PFSK-1 (cell line): ENCODE results near the gene SLC16A8.

Experiments
- FOXP2 ChIP-seq: optimal IDR thresholded peaks from 2 replicates; pipeline ENCODE3; 2011; ENCODE audit warnings: borderline replicate concordance, control low read depth, inconsistent platforms; ENCODE audit not compliant: insufficient read depth; ENCODE audit errors: extremely low read length, extremely low read depth
- POLR2AphosphoS5 ChIP-seq: IDR thresholded peaks from 2 replicates; pipeline ENCODE4 v1.6.1; 2012; ENCODE audit warnings: low read depth, mild to moderate bottlenecking, control low read depth, low read length, moderate library complexity
- REST ChIP-seq, 2 experiments: IDR thresholded peaks; 2 replicates each; pipeline versions ENCODE4 v1.6.1 to v1.8.0; 2011 to 2012; ENCODE audit warnings: low read depth in 2 of 2, low read length in 2 of 2, control low read depth in 1 of 2, inconsistent platforms in 1 of 2, mild to moderate bottlenecking in 1 of 2, moderate library complexity in 1 of 2; ENCODE audit not compliant: insufficient read depth in 1 of 2
- SIN3A ChIP-seq: IDR thresholded peaks from 2 replicates; pipeline ENCODE4 v1.6.1; 2012; ENCODE audit warnings: mild to moderate bottlenecking, low read length, moderate library complexity, borderline replicate concordance; ENCODE audit not compliant: insufficient read depth
- TAF1 ChIP-seq: IDR thresholded peaks from 2 replicates; pipeline ENCODE4 v1.6.1; 2012; ENCODE audit warnings: low read length, control low read depth, borderline replicate concordance; ENCODE audit not compliant: insufficient read depth

SLC16A8 gene

DNA sequence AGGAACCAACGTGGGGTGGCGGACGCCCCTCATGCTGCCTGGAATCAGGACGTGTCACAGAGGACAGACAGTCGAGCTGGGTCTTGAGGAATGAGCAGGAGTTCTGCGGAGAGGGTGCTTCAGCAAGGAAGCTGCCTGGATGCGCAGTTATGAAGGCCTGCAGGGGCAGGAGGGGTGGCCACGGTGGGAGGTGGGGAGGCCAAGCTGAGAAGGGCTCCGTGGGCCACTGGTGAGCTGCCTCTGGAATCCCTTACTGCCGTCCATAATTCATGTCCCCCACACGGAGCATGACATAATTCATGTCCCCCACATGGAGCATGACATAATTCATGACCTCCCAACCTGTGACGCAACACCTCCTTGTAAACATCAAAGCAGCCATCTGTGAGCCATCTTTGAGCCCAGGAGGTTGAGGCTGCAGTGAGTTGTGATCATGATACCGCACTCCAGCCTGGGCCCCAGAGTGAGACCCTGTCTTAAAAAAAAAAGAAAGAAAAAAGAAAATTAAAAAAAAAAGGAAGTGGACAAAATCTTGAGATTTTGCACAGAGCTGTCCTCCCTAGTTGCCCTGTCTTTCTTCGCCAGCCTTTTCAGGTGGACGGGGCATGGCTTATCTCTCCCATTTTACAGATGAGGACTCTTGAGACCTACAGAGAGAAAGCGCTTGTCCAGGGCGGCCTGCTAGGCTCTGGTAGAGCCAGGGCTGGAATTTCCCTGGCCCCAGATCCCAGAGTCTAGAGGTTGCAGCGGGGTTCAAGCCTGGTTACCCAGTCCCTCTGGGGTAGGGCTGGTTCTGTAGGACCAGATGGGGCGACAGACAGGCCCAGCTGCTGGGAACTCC lies 51.1 kb downstream of the SLC16A8 start:
- TF ChIP-seq REST (IDR thresholded peaks at IDR 0.05; ENCODE audit: insufficient read depth in 1 of 2, low read depth in 2 of 2, low read length in 2 of 2) = no peak
- no peak for TF ChIP-seq TAF1
- no peak for TF ChIP-seq FOXP2
- TF ChIP-seq POLR2AphosphoS5 = no peak
- no peak for TF ChIP-seq SIN3A

DNA sequence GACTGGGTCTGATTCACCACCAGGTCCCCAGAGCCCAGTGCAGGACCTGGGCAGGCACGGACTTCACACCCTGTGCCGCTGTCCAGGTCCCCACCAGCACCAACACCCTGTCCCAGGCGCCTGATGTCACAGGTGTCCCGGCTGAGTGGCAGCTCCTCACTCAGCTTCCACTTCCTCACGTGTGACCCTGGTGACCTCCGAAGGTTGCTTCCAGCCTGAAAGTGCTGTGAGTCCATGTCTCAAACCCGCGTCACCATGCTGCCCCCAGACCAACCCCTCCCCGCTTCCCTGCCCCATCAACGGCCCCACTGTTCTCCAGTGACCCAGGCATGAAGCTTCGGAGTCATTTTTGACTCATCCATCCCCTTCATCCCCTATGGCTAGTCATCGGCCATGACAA lies 52.5 kb downstream of the SLC16A8 start:
- TF ChIP-seq FOXP2 (no peak), SIN3A (no peak), TAF1 (no peak), REST (IDR thresholded peaks at IDR 0.05; ENCODE audit: insufficient read depth in 1 of 2, low read depth in 2 of 2, low read length in 2 of 2) (no peak), POLR2AphosphoS5 (no peak)

- TF ChIP-seq REST (IDR thresholded peaks at IDR 0.05; ENCODE audit: insufficient read depth in 1 of 2, low read depth in 2 of 2, low read length in 2 of 2) (no peak), POLR2AphosphoS5 (no peak), TAF1 (no peak), FOXP2 (no peak), SIN3A (no peak)
These were observed 53.5 kb downstream of the SLC16A8 start for GRCh38 chr22:38030311-38031133.

- TF ChIP-seq POLR2AphosphoS5 (no peak), FOXP2 (no peak), REST (IDR thresholded peaks at IDR 0.05; ENCODE audit: insufficient read depth in 1 of 2, low read depth in 2 of 2, low read length in 2 of 2) (no peak), TAF1 (no peak), SIN3A (no peak)
These were observed 54.1 kb downstream of the SLC16A8 start for GRCh38 chr22:38029901-38030300.
